Spleen (tissue), 11 donors: ENCODE data around the gene NLGN4X. TPM values are rescaled to one million over a fixed set of nuclear protein-coding genes. Genes with fewer than 3 reads are reported as not detected.

Source experiments
- DNase-seq: peaks from one replicate; pipeline ENCODE4 v3.0.0-alpha.2; 2020
- H3K27ac ChIP-seq, 8 donors: fragments of 200-600 bp; sonication (generic) in 7 of 8; 1 replicate in 4 of 8; 2 replicates in 4 of 8; pipeline versions ENCODE4 v1.5.0 to v1.8.0; 2016 to 2021; ENCODE audit warnings: inconsistent platforms in 4 of 8, mild to moderate bottlenecking in 4 of 8, moderate library complexity in 1 of 8
- H3K27me3 ChIP-seq, 7 donors: fragments of 200-600 bp; sonication (generic) in 6 of 7; replicated peaks in 1 of 7; 1 replicate in 4 of 7; 2 replicates in 3 of 7; pipeline versions ENCODE4 v1.5.0 to v1.8.0; 2016 to 2021; ENCODE audit warnings: inconsistent platforms in 3 of 7, mild to moderate bottlenecking in 1 of 7
- H3K36me3 ChIP-seq, 6 donors: fragments of 200-600 bp; sonication (generic) in 5 of 6; 1 replicate in 4 of 6; 2 replicates in 2 of 6; pipeline versions ENCODE4 v1.5.0 to v1.8.0; 2016 to 2021; ENCODE audit warnings: inconsistent platforms in 2 of 6
- H3K4me1 ChIP-seq, 6 donors: fragments of 200-600 bp; sonication (generic) in 5 of 6; 1 replicate in 3 of 6; 2 replicates in 3 of 6; pipeline versions ENCODE4 v1.5.0 to v1.8.0; 2016 to 2021; ENCODE audit warnings: inconsistent platforms in 3 of 6
- H3K4me3 ChIP-seq, 8 donors: fragments of 200-600 bp; sonication (generic) in 7 of 8; 1 replicate in 4 of 8; 2 replicates in 4 of 8; pipeline versions ENCODE4 v1.5.0 to v1.8.0; 2016 to 2021; ENCODE audit warnings: inconsistent platforms in 4 of 8, mild to moderate bottlenecking in 4 of 8, moderate library complexity in 2 of 8
- H3K9me3 ChIP-seq, 8 donors: fragments of 200-600 bp; sonication (generic) in 7 of 8; 1 replicate in 4 of 8; 2 replicates in 4 of 8; pipeline versions ENCODE4 v1.5.0 to v1.8.0; 2016 to 2021; ENCODE audit warnings: inconsistent platforms in 4 of 8
- POLR2A ChIP-seq, 3 donors: fragments of 450-650 bp; IDR thresholded peaks; one replicate each; pipeline ENCODE4 v1.5.1; 2017; ENCODE audit warnings: antibody characterized with exemption in 3 of 3, mild to moderate bottlenecking in 1 of 3
- POLR2AphosphoS5 ChIP-seq, 3 donors: sonication (generic); formaldehyde crosslinking; IDR thresholded peaks; one replicate each; pipeline ENCODE4 v1.5.1; 2017; ENCODE audit warnings: antibody characterized with exemption in 3 of 3
- WGBS, 5 donors: extraction: QIAGEN DNeasy Blood & Tissue Kit in 3 of 5; methylation state at CpG; one replicate each; pipeline versions ENCODE4 v1.1.5 to v1.1.7; 2013 to 2018; 5-methylcytosine and 5-hydroxymethylcytosine counted together
- intact Hi-C: fragments of 100-400 bp; cut with DNase I; formaldehyde crosslinking; loops from one replicate; pipeline ENCODE4 v1.15.0; 2023; ENCODE audit warnings: low total_unique reads
- polyA plus RNA-seq, 3 donors: library from polyadenylated mRNA; stranded (reverse); fragments of 200-250 nt; gene quantifications; one replicate each; pipeline ENCODE4 v1.2.1, GENCODE V29; 2013
- total RNA-seq, 7 donors: library from RNA; depleted of rRNA in 3 of 7; stranded (reverse); fragments of >200 nt in 3 of 7; fragmentation: NEBNext Ultra II Directional in 4 of 7; extraction: Animal tissue kit (Norgen Biotek cat#: 25700) in 4 of 7; gene quantifications; one replicate each; pipeline versions ENCODE4 v1.1.0 to v1.2.1, GENCODE V29; 2016 to 2021
- TF ChIP-seq, protein P1 (sequence below), 11 experiments: fragments of 200-600 bp in 7 of 11; fragments of 450-650 bp in 4 of 11; sonication (generic) in 4 of 11; IDR thresholded peaks in 8 of 11; conservative IDR thresholded peaks in 3 of 11; 1 replicate in 7 of 11; 2 replicates in 4 of 11; pipeline versions ENCODE4 v1.4.0 to v1.8.0; 2016 to 2021; ENCODE audit warnings: antibody characterized with exemption in 11 of 11, inconsistent platforms in 4 of 11, mild to moderate bottlenecking in 1 of 11
- donor health status: healthy with polysubstance abuse.
- donor health status: DM: no; HTN: no; CAD: no; lungs with moderate emphysema.
- donor health status: DM: no; HTN: no; CAD: no.
- donor health status: Bipolar disorder and iron deficiency.
- donor health status: healthy.
- donor health status: DM: no; HTN: no; CAD: no.
- donor health status: DM: yes; HTN: yes; CAD: no.

Gene NLGN4X
- total and polyA plus RNA-seq, 10 donors: 0.68 to 16.1 (median 5.6) TPM

DNA sequence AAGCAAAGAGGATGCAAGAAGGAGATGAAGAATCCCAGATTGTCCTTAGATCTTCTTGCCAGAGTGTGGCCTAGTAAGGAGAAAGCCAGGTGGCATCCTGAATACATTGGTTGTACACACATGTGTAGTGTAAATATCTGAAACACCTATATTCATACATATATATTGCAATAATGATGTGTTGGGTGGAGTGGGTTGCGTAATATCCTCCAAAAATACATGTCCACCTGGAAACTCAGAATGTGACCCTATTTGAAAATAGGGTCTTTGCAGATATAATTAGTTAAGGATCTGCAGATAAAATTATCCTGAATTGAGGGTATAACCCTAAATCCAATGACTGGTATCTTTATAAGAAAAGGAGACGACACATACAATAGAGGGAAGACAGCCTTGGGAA is 216.3 kb downstream of the NLGN4X start:
- intact Hi-C loops: no loop called here

DNA sequence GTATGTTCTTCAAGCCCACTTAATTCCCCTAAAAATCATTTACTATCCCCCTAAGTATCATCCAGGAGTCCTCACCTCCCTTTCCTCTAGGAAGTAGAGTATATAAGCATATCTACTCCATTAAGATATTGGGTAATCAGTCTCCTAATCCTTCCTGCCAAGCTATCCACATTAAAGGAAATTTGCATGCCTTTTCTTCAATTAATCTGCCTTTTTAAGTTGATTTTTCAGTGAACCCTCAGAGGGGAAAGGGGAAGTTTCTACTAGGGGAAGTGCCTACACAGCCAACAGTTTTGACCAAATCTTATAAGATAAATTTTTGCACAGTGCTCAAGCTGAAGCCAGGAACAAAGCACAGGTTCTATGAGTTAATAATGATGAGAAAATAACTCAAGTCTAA is 222.8 kb downstream of the NLGN4X start:
- Histone ChIP-seq H3K4me3 (no peak overlapping the region), H3K27me3 (peaks cover 0 to 4% (median 0%) of the 10 kb centered on the region in 7 donors), H3K9me3 (no peaks in the 10 kb centered on the region), H3K27ac (no peak overlapping the region), H3K4me1 (no peaks in the 10 kb centered on the region), H3K36me3 (no peaks in the 10 kb centered on the region)
- TF ChIP-seq, protein P1, sequence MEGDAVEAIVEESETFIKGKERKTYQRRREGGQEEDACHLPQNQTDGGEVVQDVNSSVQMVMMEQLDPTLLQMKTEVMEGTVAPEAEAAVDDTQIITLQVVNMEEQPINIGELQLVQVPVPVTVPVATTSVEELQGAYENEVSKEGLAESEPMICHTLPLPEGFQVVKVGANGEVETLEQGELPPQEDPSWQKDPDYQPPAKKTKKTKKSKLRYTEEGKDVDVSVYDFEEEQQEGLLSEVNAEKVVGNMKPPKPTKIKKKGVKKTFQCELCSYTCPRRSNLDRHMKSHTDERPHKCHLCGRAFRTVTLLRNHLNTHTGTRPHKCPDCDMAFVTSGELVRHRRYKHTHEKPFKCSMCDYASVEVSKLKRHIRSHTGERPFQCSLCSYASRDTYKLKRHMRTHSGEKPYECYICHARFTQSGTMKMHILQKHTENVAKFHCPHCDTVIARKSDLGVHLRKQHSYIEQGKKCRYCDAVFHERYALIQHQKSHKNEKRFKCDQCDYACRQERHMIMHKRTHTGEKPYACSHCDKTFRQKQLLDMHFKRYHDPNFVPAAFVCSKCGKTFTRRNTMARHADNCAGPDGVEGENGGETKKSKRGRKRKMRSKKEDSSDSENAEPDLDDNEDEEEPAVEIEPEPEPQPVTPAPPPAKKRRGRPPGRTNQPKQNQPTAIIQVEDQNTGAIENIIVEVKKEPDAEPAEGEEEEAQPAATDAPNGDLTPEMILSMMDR (IDR thresholded peaks at IDR 0.05 in 8 of 11, conservative IDR thresholded peaks at IDR 0.05 in 3 of 11): no peak
- TF ChIP-seq POLR2A (IDR thresholded peaks at IDR 0.05) (no peak), POLR2AphosphoS5 (IDR thresholded peaks at IDR 0.05) (no peak)
- DNase-seq: no peak
- intact Hi-C loops: no loop called here

More for the DNA sequence above, 216.3 kb downstream of the NLGN4X start:
- no peaks in the 10 kb centered on the region for H3K9me3 ChIP-seq
- 83 to 100% (median 89%) methylated on average over 2 of the region's 2 CpGs for WGBS, 5 donors
- H3K4me3 ChIP-seq: no peak overlapping the region
- no peaks in the 10 kb centered on the region for H3K36me3 ChIP-seq
- no peak for DNase-seq
- H3K4me1 ChIP-seq: no peaks in the 10 kb centered on the region
- no peaks in the 10 kb centered on the region for H3K27me3 ChIP-seq
- TF ChIP-seq, protein P1 (IDR thresholded peaks at IDR 0.05 in 8 of 11, conservative IDR thresholded peaks at IDR 0.05 in 3 of 11): no peak
- TF ChIP-seq POLR2A (IDR thresholded peaks at IDR 0.05) (no peak), POLR2AphosphoS5 (IDR thresholded peaks at IDR 0.05) (no peak)
- H3K27ac ChIP-seq: no peak overlapping the region

DNA sequence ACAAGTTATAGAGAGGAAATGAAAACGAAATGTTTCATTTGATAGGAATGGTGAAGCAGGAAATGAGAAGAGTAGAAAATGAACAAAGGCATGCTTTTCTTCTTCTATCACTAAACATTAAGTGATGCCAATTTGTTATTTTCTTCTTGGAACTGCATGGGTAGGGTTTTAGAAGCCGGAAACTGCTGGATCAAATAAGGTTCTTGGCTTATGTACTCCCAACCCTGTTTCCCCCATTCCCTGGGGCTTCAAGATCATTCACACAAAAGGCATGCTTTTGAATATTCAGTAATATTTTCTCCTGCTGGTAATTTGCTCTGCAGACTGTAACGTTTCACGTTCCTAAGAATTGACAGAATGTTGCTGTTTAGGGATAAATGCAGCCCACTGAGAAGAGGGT is 224.1 kb downstream of the NLGN4X start:
- DNase-seq: no peak
- H3K4me1 ChIP-seq: no peaks in the 10 kb centered on the region
- intact Hi-C loops: no loop called here
- H3K9me3 ChIP-seq: no peaks in the 10 kb centered on the region
- peaks cover 0 to 4% (median 0%) of the 10 kb centered on the region in 7 donors for H3K27me3 ChIP-seq
- H3K27ac ChIP-seq: no peak overlapping the region
- H3K4me3 ChIP-seq: no peak overlapping the region
- TF ChIP-seq POLR2AphosphoS5 (IDR thresholded peaks at IDR 0.05): no peak
- TF ChIP-seq, protein P1 (IDR thresholded peaks at IDR 0.05 in 8 of 11, conservative IDR thresholded peaks at IDR 0.05 in 3 of 11): no peak
- no peak for TF ChIP-seq POLR2A (IDR thresholded peaks at IDR 0.05)
- H3K36me3 ChIP-seq: no peaks in the 10 kb centered on the region
- WGBS, 5 donors: 54 to 78% (median 70%) methylated on average over 4 of the region's 4 CpGs

DNA sequence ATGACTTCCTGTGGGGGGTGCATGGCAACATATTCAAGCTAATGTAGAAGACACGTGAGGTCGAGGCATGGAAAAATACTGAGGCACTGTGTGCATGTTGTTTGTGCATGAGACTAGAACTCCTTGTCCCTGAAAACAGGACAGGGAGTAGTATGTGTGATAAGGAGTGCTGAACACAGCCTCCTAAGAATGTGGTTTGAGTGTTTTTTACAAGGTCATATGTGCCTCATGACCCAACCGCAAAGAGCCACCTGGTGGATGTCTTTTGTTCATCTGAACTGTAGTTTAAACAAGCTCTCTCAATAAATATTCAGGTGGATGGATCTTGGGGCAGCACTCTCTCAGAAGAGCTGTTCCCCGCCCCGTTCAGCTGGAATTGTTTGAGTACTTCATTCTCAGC is 226.6 kb downstream of the NLGN4X start:
- Histone ChIP-seq H3K36me3 (no peaks in the 10 kb centered on the region), H3K27ac (no peak overlapping the region), H3K9me3 (no peaks in the 10 kb centered on the region), H3K4me3 (no peak overlapping the region), H3K27me3 (peaks cover 0 to 4% (median 0%) of the 10 kb centered on the region in 7 donors), H3K4me1 (no peaks in the 10 kb centered on the region)
- WGBS, 5 donors: 67 to 95% (median 70%) methylated on average over 5 of the region's 5 CpGs
- no peak for DNase-seq
- no peak for TF ChIP-seq POLR2AphosphoS5 (IDR thresholded peaks at IDR 0.05)
- no peak for TF ChIP-seq POLR2A (IDR thresholded peaks at IDR 0.05)
- TF ChIP-seq, protein P1 (IDR thresholded peaks at IDR 0.05 in 8 of 11, conservative IDR thresholded peaks at IDR 0.05 in 3 of 11): no peak
- intact Hi-C loops: no loop called here
